HG03457 (cell line): Measurements from ENCODE around the gene CDYL.
A peak's percentile ranks its signal among the peaks of the same experiment; 100 is the strongest.

Experiments used
- ATAC-seq: cut with Tn5 transposase; IDR thresholded peaks from one replicate; pipeline ENCODE4 v1.9.1; 2021; ENCODE audit warnings: moderate number of reproducible peaks; ENCODE audit not compliant: unreplicated experiment

The CDYL gene, protein sequence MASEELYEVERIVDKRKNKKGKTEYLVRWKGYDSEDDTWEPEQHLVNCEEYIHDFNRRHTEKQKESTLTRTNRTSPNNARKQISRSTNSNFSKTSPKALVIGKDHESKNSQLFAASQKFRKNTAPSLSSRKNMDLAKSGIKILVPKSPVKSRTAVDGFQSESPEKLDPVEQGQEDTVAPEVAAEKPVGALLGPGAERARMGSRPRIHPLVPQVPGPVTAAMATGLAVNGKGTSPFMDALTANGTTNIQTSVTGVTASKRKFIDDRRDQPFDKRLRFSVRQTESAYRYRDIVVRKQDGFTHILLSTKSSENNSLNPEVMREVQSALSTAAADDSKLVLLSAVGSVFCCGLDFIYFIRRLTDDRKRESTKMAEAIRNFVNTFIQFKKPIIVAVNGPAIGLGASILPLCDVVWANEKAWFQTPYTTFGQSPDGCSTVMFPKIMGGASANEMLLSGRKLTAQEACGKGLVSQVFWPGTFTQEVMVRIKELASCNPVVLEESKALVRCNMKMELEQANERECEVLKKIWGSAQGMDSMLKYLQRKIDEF

DNA sequence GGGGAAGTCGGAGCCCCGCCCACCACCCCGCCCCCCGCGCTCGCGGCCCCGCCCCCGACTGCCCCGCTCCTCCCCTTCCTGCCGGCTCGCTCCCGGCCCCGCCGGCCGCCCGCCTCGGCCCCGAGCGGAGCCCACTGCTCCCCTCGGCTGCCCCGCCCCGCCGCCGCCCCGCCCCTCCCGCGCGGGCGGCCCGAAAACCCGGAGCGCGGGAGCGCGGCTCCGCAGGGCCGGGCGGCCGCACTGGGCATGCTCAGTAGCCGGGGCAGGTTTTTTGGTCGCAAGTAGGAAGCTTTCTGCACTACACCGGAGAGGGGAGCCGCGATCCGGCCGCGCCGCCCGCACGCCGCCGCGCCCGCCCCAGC is at the start of gene CDYL:
TSS of gene CDYL (plus strand) at position 274 of the 362 bp plus-strand sequence. CDS start 380 bp downstream, outside the sequence.
- ATAC-seq, result peak; percentile 48

DNA sequence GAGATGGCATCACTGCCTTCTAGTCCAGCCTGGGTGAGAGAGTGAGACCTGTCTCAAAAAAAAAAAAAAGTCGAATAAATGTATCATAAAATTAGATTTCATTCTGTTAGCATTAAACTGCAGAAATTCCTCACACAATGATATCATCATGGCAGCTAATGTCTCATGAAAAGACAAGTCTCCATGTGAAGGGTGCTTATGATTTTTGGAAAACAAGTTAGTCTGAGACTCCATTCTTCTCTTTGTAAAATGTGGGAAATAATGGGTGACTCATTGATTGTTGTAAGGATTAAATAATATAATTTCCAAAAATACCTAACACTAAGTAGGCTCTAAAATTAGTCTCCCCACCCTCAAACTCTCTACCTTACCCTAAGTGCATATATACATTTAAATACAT is 49.6 kb upstream of the CDYL start:
- no peak for ATAC-seq

DNA sequence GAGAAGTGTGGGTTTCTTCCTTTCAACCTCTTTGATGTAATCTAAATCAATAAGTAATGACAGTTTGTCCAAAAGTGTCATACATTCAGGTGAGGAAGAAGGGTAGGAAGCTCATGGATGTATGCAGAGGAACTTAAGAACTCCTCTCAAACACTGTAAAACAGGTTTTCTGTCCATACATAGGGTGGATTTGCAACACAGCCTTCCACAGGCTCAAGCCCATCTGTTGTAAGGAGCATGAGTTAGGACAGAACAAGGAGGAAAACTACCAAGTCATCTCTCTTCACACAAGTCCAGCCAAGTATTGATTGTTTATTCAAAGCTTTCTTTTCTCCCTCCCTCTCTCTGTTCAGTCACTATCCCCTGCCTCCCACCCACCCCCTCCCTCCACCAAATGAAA is 49.0 kb upstream of the CDYL start:
- ATAC-seq, result no peak

DNA sequence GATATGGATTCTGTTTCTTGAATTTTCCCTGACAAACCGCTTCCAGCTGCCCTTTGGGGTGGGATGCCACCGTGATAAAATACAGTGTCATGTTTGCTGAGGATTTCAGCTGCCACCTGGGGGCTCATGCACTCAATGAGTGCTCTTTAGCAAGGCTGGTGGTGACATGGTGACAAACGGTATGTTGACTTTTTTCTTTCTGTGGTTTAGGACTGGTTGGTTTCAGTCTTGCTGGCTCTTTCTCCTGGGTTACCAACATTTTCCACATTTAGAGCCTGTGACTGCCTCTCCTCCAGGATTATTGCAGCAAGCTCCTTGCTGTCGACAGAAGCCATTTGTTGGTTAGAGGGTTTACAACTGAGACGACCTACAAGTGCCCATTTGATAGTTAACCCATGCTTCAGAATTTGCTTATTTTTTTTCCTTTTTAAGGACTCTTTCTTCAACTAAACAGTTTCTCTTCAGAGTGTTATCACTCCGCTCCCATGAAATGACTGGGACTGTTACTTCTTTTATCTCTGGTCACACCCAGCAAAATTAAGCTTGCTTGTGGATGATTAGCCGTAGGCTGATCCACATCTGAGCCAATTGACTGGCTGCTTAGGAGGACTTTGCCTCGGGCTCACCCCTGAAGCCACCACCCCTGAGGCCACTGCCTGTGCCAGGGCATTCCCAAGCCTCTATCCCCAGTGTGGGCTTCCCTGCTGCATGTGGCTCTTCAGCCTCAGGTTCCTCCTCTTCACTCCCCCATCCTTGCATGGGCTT is 48.4 kb upstream of the CDYL start:
- no peak for ATAC-seq

DNA sequence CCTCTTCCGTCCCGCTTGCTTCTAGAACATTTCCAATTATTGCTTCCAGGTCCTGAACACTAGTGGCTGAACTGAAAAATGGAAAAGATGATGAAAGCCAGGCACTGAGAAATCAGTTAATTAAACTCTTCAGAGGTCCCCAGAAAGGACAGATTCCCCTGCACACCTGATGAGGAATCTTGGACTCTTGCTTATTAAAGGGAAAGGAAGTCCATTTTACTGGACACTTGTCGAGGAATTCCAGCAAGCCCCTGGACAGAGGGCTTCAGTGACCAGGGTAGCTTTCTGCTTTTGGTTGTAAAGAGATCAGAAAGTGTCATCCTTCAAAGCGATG is 47.8 kb upstream of the CDYL start:
- no peak for ATAC-seq

DNA sequence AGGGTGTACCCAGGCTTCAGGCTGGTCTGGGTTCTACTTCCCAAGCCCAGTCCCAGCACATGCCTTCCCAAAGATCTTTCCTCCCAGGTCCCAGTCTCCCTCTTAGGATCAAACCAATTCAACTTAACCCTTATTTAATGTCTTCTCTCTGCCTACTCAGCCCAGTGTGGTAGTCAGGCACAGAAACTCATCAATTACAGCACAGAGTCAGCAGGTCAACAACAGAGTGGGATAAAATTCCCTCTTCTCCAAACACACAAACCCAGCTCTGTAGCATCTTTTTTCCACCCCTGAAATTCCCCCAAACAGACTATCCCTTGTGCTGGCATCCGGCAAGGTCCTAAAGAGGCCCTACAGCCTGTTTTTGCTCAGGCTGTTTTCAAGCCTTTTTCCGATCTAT is 47.3 kb upstream of the CDYL start:
- ATAC-seq, result no peak

DNA sequence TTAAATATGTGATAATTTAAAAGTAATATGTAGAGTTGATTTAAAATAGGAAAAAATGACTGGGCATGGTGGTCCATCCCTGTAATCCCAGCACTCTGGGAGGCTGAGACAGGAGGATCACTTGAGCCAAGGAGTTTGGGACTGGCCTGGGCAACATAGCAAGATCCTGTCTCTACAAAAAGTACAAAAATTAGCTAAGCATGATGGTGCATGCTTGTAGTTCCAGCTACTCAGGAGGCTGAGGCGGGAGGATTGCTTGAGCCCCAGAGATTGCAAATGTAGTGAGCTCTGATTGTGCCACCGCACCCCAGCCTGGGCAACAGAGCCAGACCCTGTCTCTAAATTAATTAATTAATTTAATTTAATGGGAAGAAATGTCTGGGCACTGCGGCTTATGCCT is 44.2 kb upstream of the CDYL start:
- ATAC-seq, result no peak

DNA sequence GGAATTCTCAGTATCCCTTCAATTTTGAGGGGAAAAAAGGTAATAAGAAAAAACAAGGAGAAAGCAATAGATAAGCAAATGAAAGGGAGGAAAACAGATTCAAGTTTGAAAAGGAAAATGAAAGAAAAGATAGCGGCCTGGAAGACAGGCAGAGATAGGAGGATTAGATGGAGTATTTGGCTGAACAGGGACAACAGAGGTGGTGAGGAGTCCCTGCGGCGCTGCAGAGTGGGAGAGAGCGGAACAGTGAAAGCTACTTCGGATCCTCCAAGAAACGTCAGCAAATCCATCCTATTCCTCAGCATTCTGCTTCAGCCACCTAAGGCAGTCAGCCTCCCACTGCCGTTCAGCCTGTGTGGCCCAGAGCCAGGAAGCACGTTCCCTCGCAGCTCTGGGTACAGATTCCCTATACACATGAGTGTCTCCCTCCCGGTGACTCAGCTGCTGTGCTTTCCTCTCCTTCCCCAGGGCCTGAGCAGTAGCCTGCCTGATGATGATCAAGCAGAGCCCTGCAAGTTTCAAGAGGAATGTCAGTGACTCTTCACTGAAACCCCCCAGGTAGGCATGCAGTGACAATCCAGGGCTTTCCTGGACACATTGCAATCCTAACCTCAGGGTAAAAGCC is 43.4 kb upstream of the CDYL start:
- ATAC-seq, result no peak

DNA sequence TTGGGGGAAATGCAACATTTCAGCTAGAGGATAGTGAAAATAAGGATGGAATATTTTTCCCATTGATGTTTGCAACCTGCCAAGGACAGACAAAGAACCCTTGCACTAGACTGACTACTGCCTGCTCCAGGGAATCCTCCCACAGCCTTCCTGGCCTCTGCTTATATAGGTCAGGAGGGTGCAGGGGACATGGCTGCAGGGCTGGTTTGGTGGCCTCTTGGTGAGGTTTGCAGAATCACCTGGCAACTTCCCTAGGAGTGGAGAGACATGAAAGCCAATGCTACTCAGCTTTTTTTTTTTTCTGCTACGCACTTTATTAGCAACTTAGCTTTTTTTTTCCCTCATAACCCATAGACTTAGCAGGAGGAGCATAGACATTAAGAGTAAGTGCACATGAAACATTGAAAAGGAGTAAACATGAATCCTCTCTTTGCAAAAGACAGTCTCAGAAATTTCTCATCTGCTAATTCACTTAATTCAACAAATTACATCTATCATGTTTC is 39.8 kb upstream of the CDYL start:
- no peak for ATAC-seq

DNA sequence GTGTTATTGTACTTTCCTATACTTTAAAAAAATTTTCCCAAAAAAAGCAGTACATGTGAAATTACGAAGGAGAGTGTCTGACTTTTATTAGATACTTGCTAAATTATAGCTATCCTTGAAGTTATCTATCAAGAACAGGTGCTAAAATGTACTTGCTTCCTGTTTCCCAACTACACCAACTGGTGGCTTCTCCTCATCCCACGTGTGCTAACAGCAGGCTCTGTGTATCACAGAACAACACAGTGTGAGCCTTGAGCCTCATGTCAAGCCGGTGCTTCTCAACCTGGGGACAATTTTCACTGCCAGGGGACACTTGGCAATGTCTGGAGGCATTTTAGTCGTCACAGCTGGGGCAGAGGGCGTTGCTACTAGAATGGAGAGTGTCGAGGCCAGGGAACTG is 36.2 kb upstream of the CDYL start:
- ATAC-seq, result no peak

DNA sequence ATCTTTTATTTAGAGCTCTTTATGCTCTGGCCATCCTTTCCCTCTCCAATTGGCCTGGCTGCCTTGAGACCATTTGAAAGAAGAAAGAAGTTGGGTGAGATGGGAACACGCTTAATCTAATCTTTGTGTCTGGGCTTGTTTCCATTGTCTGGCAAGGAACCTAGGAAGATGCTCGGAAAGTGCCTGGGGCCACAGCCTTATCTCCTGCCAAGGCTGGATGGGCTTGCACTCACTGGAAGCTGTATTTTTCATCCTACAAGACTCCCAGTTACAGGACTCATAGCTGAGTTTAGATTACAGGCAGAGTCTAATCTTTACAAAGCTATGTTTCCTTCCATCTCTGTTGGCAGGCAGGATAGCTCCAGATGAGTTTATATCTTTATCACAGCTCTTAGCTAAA is 33.1 kb upstream of the CDYL start:
- no peak for ATAC-seq

DNA sequence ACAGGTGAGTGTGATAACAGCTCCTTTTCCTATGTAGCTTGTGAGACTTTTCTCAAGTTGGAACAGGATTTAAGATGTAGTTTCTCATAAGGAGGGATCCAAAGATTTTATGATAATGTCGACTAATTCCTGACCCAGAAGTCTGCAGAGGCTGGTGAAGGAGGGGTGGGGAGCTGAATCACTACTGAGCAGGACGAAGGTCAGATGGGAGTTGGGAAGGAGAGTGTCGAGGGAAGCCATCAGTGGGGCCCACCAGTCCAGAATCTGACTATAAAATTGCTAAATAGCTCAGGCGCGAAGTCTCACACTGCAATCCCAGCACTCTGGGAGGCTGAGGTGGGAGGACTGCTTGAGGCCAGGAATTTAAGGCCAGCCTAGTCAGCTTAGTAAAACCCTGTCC is 32.3 kb upstream of the CDYL start:
- no peak for ATAC-seq

DNA sequence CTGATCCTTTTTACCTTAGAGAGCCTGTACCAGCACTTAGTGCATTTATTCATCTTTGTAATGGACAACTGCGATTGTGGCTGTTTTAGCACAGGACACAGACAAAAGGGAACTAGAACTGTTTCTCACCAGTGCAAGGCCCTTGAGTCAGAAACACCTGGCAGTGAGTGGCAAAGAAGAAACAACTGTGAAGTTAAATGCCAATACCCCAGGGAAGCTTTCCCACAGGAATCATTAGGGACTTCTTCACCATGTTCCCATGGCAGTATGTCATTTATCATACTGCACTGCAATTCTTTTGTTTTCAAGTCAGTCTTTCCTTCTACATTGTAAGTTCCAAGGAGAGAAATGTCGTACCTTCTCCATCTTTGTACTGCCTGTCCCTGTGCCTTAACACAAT is 28.6 kb upstream of the CDYL start:
- ATAC-seq, result no peak

DNA sequence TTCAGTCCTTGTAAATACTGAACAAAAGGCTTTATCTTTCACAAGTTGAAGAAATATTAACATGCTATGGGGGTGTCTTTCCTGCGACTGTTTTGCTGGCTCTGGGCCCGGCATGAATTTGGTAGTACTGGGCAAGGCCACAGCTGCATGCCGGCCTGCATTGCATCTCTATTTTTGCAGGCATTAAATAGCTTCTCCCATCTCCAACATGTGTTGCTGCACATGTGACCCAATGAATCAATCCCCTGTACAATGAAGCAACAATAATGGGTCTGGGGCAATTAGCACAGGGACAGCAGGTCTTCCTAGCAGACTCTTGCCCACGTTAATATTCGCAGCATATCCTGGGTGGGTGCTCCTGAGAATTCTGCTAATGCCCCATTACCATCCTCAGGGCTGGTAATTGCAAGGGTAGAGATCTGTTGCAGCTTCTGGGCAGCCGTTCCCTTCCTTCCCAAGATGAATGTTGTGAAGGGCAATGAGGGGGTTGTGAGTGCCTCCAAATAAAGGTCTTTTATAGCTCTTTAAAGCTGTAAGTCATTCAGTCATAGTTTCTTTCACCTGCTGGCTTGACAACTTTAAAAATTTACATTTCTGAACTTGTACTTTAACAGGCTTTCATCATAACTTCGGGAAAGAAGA is 24.3 kb upstream of the CDYL start:
- ATAC-seq, result no peak

DNA sequence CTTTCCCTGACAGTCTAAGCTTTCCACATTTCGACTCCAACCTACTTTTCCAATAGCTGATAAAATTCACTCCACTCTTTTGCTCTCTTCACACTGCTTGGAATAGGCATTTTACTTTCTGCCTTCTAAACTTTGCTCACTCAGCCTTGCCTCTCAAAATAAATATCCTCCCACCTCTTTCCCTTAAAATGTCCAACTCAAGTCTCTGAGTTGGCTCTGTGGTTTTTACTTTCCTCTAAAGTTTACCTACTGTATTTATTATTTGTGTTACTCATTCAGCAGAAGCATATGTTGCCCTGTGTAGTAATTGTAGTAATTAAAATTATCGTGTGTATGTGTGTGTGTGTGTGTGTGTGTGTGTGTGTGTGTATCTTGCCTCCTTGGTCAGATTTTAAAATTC is 20.0 kb upstream of the CDYL start:
- no peak for ATAC-seq

DNA sequence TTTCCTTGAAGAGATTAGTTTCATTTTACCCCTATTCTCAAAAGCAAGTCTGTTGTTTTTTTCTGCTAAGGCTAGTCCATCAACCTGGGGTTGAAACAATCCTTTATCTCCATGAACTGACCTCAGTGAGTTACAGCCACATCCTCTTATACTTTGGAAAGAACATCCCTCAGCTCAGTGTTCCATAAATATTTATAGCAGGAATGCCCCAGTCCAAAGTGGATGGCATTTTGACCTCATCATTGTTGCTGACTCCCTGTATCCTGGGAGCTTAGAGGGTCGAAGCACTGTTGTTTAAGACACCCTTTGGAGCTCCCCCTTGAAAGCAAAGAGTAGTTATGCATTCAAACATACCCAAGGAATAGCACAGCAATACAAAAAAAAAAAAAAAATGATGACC is 16.2 kb upstream of the CDYL start:
- ATAC-seq, result no peak

DNA sequence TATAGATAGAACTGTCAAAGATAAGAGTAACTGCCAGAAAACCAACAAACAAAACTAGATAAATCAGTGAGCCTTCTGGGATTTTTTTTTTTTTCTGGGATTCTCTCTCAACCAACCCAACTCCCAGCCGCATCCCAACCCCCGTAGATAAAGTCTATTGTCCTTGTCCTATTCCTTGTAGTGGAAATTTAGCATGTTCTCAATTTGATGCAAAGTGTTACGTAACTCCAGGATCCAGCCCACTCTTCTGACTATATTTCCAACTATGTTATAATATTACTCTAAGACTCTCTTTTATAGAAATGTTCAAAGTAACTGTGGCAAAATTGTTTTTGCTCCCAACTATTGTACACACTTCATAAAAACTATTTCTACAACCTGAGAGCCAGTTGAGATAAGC is 15.4 kb upstream of the CDYL start:
- no peak for ATAC-seq

DNA sequence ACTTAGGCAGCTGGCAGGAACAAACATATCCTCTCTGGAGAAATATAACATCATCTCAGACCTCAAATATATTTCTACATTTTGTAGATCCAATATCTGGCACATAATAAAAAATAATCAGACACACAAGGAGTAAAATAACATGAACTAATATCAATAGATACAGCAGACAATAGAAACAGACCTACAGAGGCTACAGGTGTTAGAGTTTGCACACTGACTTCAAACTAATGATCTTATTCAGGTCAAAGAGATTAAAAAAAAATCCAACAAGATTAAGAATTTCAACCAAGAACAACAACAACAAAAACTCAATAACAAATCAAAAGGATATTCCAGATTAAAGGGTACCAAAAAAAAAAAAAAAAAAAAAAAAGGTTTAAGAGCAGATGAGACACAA is 13.9 kb upstream of the CDYL start:
- ATAC-seq, result no peak

DNA sequence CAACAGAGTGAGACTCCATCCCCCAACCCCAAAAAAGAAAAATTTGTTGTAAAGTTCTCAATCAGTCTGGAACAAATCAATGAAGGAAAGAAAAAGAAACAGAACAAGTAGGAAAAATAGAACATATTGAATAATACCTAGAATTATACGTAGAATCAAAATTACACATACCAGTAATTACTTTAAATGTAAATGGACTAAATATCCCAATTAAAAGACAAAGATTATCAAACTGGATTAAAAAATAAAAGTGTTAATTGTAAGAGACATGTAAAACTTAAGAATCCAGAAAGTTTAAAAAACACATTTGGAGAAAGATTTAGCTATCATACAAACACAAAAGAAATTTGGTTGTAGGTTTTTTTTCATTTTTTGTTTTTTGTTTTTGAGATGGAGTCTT is 12.3 kb upstream of the CDYL start:
- ATAC-seq, result no peak

DNA sequence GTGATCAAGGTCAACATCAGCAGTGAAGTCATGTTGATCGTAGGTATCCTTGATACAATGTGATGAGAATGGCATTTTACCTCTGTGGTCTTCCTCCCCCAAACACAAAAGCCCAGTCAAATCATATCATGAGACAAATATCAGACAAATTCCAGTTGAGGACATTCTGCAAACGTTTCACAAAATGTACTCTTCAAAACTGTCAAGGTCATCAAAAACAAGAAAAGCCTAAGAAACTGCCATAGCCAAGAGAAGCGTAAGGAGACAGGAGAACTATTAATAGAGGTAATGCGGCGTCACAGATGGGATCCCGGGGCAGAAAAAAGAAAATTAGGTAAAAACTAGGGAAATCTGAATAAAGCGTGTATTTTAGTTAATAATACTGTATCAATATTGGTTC is 7.4 kb upstream of the CDYL start:
- no peak for ATAC-seq

DNA sequence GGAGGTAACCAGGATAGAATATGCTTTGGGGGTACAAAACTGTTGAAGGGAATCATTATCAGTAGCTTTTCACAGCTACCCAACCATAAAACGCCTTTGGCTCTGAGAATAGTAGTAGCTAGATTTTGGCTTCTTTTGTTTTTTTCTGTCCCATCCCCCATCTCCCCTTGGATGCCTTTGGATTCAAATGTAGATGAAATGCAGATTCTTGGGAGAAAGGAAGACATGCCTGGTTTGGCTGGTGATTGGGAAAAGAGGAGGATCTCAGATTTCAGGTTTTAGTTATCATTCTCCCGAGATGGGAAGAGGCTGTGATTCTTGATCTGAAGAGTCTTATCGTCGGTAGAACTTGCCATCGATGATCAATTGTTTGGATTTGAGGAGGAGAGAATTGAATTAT is 3.5 kb upstream of the CDYL start:
- ATAC-seq, result no peak
